H9 (cell line): Measurements from ENCODE around the gene IZUMO1. TPM values are rescaled to one million over a fixed set of nuclear protein-coding genes. Genes with fewer than 3 reads are reported as not detected.

Experiments used
- DNase-seq: peaks from one replicate; pipeline ENCODE4 v3.0.0-alpha.2; 2017
- H2AFZ ChIP-seq: one replicate; pipeline ENCODE4 v1.6.1; 2013; ENCODE audit warnings: mild to moderate bottlenecking, low read length, control low read depth, moderate library complexity
- H2AK5ac ChIP-seq: 2 replicates; pipeline ENCODE4 v1.6.1; 2013; ENCODE audit warnings: low read length, control low read depth, mixed read lengths; ENCODE audit not compliant: insufficient read length
- H2BK120ac ChIP-seq: one replicate; pipeline ENCODE4 v1.6.1; 2013; ENCODE audit warnings: low read depth, mild to moderate bottlenecking, low read length, control low read depth, inconsistent platforms; ENCODE audit not compliant: poor library complexity, severe bottlenecking
- H2BK12ac ChIP-seq: 2 replicates; pipeline ENCODE4 v1.6.1; 2013; ENCODE audit warnings: low read length, control low read depth, mixed read lengths, low read depth; ENCODE audit not compliant: insufficient read length
- H2BK15ac ChIP-seq: 2 replicates; pipeline ENCODE4 v1.6.1; 2013; ENCODE audit warnings: low read depth, low read length, control low read depth
- H2BK20ac ChIP-seq: one replicate; pipeline ENCODE4 v1.6.1; 2013; ENCODE audit warnings: low read depth, mild to moderate bottlenecking, low read length, control low read depth, inconsistent platforms; ENCODE audit not compliant: poor library complexity, severe bottlenecking
- H2BK5ac ChIP-seq: 2 replicates; pipeline ENCODE4 v1.6.1; 2013; ENCODE audit warnings: low read length, control low read depth, mixed read lengths; ENCODE audit not compliant: insufficient read length
- H3K14ac ChIP-seq: 2 replicates; pipeline ENCODE4 v1.6.1; 2013; ENCODE audit warnings: low read length, control low read depth; ENCODE audit not compliant: insufficient read depth
- H3K18ac ChIP-seq: 2 replicates; pipeline ENCODE4 v1.6.1; 2013; ENCODE audit warnings: low read depth, mild to moderate bottlenecking, mixed read lengths, low read length, control low read depth; ENCODE audit not compliant: insufficient read length
- H3K23ac ChIP-seq: 2 replicates; pipeline ENCODE4 v1.6.1; 2013; ENCODE audit warnings: low read length, control low read depth, mixed read lengths, low read depth; ENCODE audit not compliant: insufficient read length
- H3K23me2 ChIP-seq: 2 replicates; pipeline ENCODE4 v1.6.1; 2013; ENCODE audit warnings: low read depth, mild to moderate bottlenecking, mixed read lengths, low read length, control low read depth; ENCODE audit not compliant: insufficient read length, poor library complexity, severe bottlenecking
- H3K27ac ChIP-seq: 2 replicates; pipeline ENCODE4 v1.5.1; 2013; ENCODE audit warnings: low read length, control low read depth, mixed read lengths, low read depth; ENCODE audit not compliant: insufficient read length
- H3K27me3 ChIP-seq: 2 replicates; pipeline ENCODE4 v1.6.1; 2013; ENCODE audit warnings: low read length, control low read depth, inconsistent platforms; ENCODE audit not compliant: insufficient read depth
- H3K4ac ChIP-seq: 2 replicates; pipeline ENCODE4 v1.6.1; 2013; ENCODE audit warnings: low read depth, mild to moderate bottlenecking, control low read depth, inconsistent platforms, low read length, moderate library complexity
- H3K4me1 ChIP-seq: 2 replicates; pipeline ENCODE4 v1.6.1; 2013; ENCODE audit warnings: low read length, control low read depth, inconsistent platforms; ENCODE audit not compliant: insufficient read depth
- H3K4me2 ChIP-seq: 2 replicates; pipeline ENCODE4 v1.6.1; 2013; ENCODE audit warnings: low read length, control low read depth, mixed read lengths; ENCODE audit not compliant: insufficient read length, insufficient read depth
- H3K56ac ChIP-seq: 2 replicates; pipeline ENCODE4 v1.6.1; 2013; ENCODE audit warnings: low read depth, mild to moderate bottlenecking, mixed read lengths, low read length, control low read depth; ENCODE audit not compliant: insufficient read length
- H3K79me1 ChIP-seq: 2 replicates; pipeline ENCODE4 v1.6.1; 2013; ENCODE audit warnings: low read depth, mild to moderate bottlenecking, moderate library complexity, low read length, control low read depth, inconsistent platforms; ENCODE audit not compliant: insufficient read depth, poor library complexity, severe bottlenecking
- H3K79me2 ChIP-seq: 2 replicates; pipeline ENCODE4 v1.6.1; 2013; ENCODE audit warnings: low read length, control low read depth, inconsistent platforms; ENCODE audit not compliant: insufficient read depth
- H3K9ac ChIP-seq: 2 replicates; pipeline ENCODE4 v1.6.1; 2013; ENCODE audit warnings: low read length, control low read depth, mixed read lengths; ENCODE audit not compliant: insufficient read length; ENCODE audit errors: extremely low read depth
- H3K9me3 ChIP-seq: one replicate; pipeline ENCODE4 v1.6.1; 2013; ENCODE audit warnings: low read depth, low read length, inconsistent platforms; ENCODE audit not compliant: control insufficient read depth
- H3T11ph ChIP-seq: one replicate; pipeline ENCODE4 v1.6.1; 2013; ENCODE audit warnings: mild to moderate bottlenecking, low read length, control low read depth, inconsistent platforms
- H4K20me1 ChIP-seq: one replicate; pipeline ENCODE4 v1.6.1; 2013; ENCODE audit not compliant: control insufficient read depth, insufficient read length, insufficient read depth
- H4K5ac ChIP-seq: 2 replicates; pipeline ENCODE4 v1.6.1; 2013; ENCODE audit warnings: low read depth, mild to moderate bottlenecking, mixed read lengths, low read length, control low read depth; ENCODE audit not compliant: insufficient read length
- H4K8ac ChIP-seq: replicated peaks from 2 replicates; pipeline ENCODE4 v1.6.1; 2013; ENCODE audit warnings: low read length, control low read depth, mixed read lengths, low read depth; ENCODE audit not compliant: insufficient read length
- H4K91ac ChIP-seq: 2 replicates; pipeline ENCODE4 v1.6.1; 2013; ENCODE audit warnings: low read depth, mild to moderate bottlenecking, moderate library complexity, mixed read lengths, low read length, control low read depth; ENCODE audit not compliant: insufficient read length
- H3K27ac Mint-ChIP-seq, 3 experiments: 2 replicates in 2 of 3; 3 replicates in 1 of 3; pipeline ENCODE4 v1.8.0; 2020 to 2021; ENCODE audit warnings: mixed read lengths in 3 of 3, mild to moderate bottlenecking in 1 of 3, moderate library complexity in 1 of 3
- H3K27me3 Mint-ChIP-seq: 2 replicates; pipeline ENCODE4 v1.8.0; 2021; ENCODE audit warnings: low read depth, mild to moderate bottlenecking, moderate library complexity, mixed read lengths
- H3K36me3 Mint-ChIP-seq, 3 experiments: 2 replicates in 2 of 3; 3 replicates in 1 of 3; pipeline ENCODE4 v1.8.0; 2020 to 2021; ENCODE audit warnings: low read depth in 3 of 3, mixed read lengths in 3 of 3; ENCODE audit not compliant: insufficient read depth in 1 of 3
- H3K4me1 Mint-ChIP-seq, 2 experiments: 2 replicates each; pipeline ENCODE4 v1.8.0; 2020; ENCODE audit warnings: mixed read lengths in 2 of 2
- H3K4me3 Mint-ChIP-seq, 2 experiments: 2 replicates in 1 of 2; 3 replicates in 1 of 2; pipeline ENCODE4 v1.8.0; 2020 to 2021; ENCODE audit warnings: mild to moderate bottlenecking in 2 of 2, mixed read lengths in 2 of 2, moderate library complexity in 1 of 2
- H3K9me3 Mint-ChIP-seq, 2 experiments: 2 replicates in 1 of 2; 3 replicates in 1 of 2; pipeline ENCODE4 v1.8.0; 2020; ENCODE audit warnings: mild to moderate bottlenecking in 2 of 2, mixed read lengths in 2 of 2, moderate library complexity in 1 of 2
- WGBS: extraction: QIAGEN DNeasy Blood & Tissue Kit; methylation state at CpG from one replicate; pipeline ENCODE4 v1.1.7; 2013; ENCODE audit warnings: missing lambda C conversion rate, low lambda C conversion rate, mixed read lengths; ENCODE audit not compliant: insufficient read length; ENCODE audit errors: extremely low coverage; 5-methylcytosine and 5-hydroxymethylcytosine counted together
- total RNA-seq: library from RNA; stranded (reverse); gene quantifications from 2 replicates; pipeline ENCODE4 v1.2.1, GENCODE V29; 2021
- TF ChIP-seq, protein P1 (sequence below): fragments of 200-600 bp; sonication (generic); conservative IDR thresholded peaks from 3 replicates; pipeline ENCODE4 v1.8.0; 2021; ENCODE audit warnings: antibody characterized with exemption, mild to moderate bottlenecking

The IZUMO1 gene
- total RNA-seq, 1 experiment from 2014 or later, result 3.7 TPM

DNA sequence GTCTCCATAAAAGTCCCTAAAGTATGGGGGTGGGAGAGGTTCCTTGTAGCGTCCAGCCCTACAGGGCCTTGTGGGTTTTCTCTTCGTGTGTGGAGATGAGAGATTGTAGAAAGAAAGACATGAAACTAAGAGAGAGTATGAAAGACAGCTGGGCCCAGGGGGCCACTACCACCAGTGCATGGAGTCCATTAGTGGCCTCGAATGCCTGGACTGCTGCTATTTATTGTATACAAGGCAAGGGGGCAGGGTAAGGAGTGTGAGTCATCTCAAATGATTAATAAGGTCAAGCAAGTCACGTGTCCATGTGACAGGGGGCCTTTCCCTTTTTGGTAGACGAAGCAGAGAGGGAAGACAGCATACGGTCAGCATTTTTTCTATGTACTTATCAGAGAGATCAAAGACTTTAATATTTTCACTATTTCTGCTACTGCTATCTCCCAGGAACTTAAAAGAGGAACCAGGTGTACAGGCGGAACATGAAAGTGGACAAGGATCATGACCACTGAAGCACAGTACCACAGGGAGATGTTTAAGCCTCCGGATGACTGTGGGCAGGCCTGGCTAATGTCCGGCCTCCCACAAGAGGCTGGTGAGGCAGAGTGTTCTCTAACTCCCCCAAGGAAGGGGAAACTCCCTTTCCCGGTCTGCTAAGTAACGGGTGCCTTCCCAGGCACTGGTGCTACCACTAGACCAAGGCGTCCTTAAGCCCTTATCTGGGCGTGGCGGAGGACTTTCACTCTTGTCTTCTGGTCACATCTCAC is 34.1 kb upstream of the IZUMO1 start:
- Mint-ChIP-seq H3K36me3 (no peaks in the 10 kb centered on the region), H3K27ac (no peak overlapping the region), H3K9me3 (no peaks in the 10 kb centered on the region; a peak in 1 of 5 replicates), H3K27me3 (peaks cover 2% of the 10 kb centered on the region), H3K4me3 (no peak overlapping the region), H3K4me1 (peaks cover 5 to 10% of the 10 kb centered on the region in 2 experiments)
- TF ChIP-seq, protein P1, sequence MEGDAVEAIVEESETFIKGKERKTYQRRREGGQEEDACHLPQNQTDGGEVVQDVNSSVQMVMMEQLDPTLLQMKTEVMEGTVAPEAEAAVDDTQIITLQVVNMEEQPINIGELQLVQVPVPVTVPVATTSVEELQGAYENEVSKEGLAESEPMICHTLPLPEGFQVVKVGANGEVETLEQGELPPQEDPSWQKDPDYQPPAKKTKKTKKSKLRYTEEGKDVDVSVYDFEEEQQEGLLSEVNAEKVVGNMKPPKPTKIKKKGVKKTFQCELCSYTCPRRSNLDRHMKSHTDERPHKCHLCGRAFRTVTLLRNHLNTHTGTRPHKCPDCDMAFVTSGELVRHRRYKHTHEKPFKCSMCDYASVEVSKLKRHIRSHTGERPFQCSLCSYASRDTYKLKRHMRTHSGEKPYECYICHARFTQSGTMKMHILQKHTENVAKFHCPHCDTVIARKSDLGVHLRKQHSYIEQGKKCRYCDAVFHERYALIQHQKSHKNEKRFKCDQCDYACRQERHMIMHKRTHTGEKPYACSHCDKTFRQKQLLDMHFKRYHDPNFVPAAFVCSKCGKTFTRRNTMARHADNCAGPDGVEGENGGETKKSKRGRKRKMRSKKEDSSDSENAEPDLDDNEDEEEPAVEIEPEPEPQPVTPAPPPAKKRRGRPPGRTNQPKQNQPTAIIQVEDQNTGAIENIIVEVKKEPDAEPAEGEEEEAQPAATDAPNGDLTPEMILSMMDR, result no peak
- H3K56ac ChIP-seq, result no peak overlapping the region
- H3K9me3 ChIP-seq, result no peaks in the 10 kb centered on the region
- H3K14ac ChIP-seq, result no peak overlapping the region
- H2BK120ac ChIP-seq, result no peak overlapping the region
- no peak overlapping the region for H3T11ph ChIP-seq
- no peak overlapping the region for H3K4me2 ChIP-seq
- H3K27ac ChIP-seq, result no peak overlapping the region
- H3K79me2 ChIP-seq, result no peaks in the 10 kb centered on the region
- no peaks in the 10 kb centered on the region for H3K79me1 ChIP-seq
- no peak overlapping the region for H3K23ac ChIP-seq
- no peak overlapping the region for H2AK5ac ChIP-seq
- H4K5ac ChIP-seq, result no peak overlapping the region
- WGBS, result no CpG with 5 or more reads among the region's 14 CpGs
- H3K4ac ChIP-seq, result no peak overlapping the region
- no peak overlapping the region for H2AFZ ChIP-seq
- no peak for DNase-seq
- H4K20me1 ChIP-seq, result no peaks in the 10 kb centered on the region
- H2BK15ac ChIP-seq, result no peak overlapping the region
- H3K18ac ChIP-seq, result no peak overlapping the region
- H2BK20ac ChIP-seq, result no peak overlapping the region
- H2BK5ac ChIP-seq, result no peak overlapping the region
- H3K4me1 ChIP-seq, result no peaks in the 10 kb centered on the region
- no peak overlapping the region for H3K9ac ChIP-seq
- no peaks in the 10 kb centered on the region for H3K27me3 ChIP-seq
- H4K8ac ChIP-seq, result no peak overlapping the region
- no peak overlapping the region for H2BK12ac ChIP-seq
- no peak overlapping the region for H4K91ac ChIP-seq
- H3K23me2 ChIP-seq, result no peaks in the 10 kb centered on the region
